Epithelial cell of proximal tubule (primary cell): ENCODE results near the gene CFAP141. TPM values are rescaled to one million over a fixed set of nuclear protein-coding genes. Genes with fewer than 3 reads are reported as not detected.

Experiments
- DNase-seq: peaks from one replicate; pipeline ENCODE4 v3.0.0-alpha.2; 2011; ENCODE audit warnings: low read depth
- H3K4me3 ChIP-seq: 2 replicates; pipeline ENCODE4 v1.5.1; 2011; ENCODE audit warnings: low read depth, mild to moderate bottlenecking, low read length
- CTCF ChIP-seq: conservative IDR thresholded peaks from 2 replicates; pipeline ENCODE4 v1.5.1; 2012; ENCODE audit warnings: low read depth, mild to moderate bottlenecking, low read length
- total RNA-seq: library from RNA; depleted of rRNA; stranded (reverse); fragments of >200 nt; gene quantifications from 2 replicates; pipeline ENCODE4 v1.2.3, GENCODE V29; 2015

CFAP141 gene
- total RNA-seq, 1 donor from 2014 or later: not detected

- no peak for TF ChIP-seq CTCF
- DNase-seq: no peak
- no peak overlapping the region for H3K4me3 ChIP-seq
Measured at GRCh38 chr1:154157520-154158306, 48.4 kb downstream of the CFAP141 start.

- no peak for DNase-seq
- H3K4me3 ChIP-seq: no peak overlapping the region
- TF ChIP-seq CTCF: no peak
Measured at GRCh38 chr1:154155251-154155650, 50.9 kb downstream of the CFAP141 start.

GRCh38 chr1:154154534-154155191, 51.5 kb downstream of the CFAP141 start, which contains the start of gene NUP210L:
Gene NUP210L (minus strand): TSS chr1:154155073.
- no peak for DNase-seq
- no peak within 1 kb of the TSS for H3K4me3 ChIP-seq
- TF ChIP-seq CTCF: no peak

GRCh38 chr1:154154053-154154452, 52.1 kb downstream of the CFAP141 start:
- DNase-seq: no peak
- no peak for TF ChIP-seq CTCF
- H3K4me3 ChIP-seq: no peak overlapping the region

- DNase-seq: no peak
- no peak for TF ChIP-seq CTCF
- H3K4me3 ChIP-seq: no peak overlapping the region
Measured at GRCh38 chr1:154151311-154151710, 54.8 kb downstream of the CFAP141 start.

Other genes with a start within 250 kb of the CFAP141 start
- 20.2 and 24.6 TPM in 2 replicates for gene CRTC2, start 247.7 kb downstream of the CFAP141 start, total RNA-seq
- 107 and 145 TPM in 2 replicates for gene SLC39A1, start 242.8 kb downstream of the CFAP141 start, total RNA-seq
- 10.7 and 15.3 TPM in 2 replicates for gene CREB3L4, start 238.4 kb downstream of the CFAP141 start, total RNA-seq
- 170 and 314 TPM in 2 replicates for gene JTB, start 228.7 kb downstream of the CFAP141 start, total RNA-seq
- gene RAB13, start 220.0 kb downstream of the CFAP141 start, total RNA-seq: 30.5 and 41.9 TPM in 2 replicates
- gene RPS27, start 215.6 kb downstream of the CFAP141 start, total RNA-seq: 1,876 and 2,488 TPM in 2 replicates
- not detected in 2 replicates for gene NUP210L, start 51.3 kb downstream of the CFAP141 start, total RNA-seq
- 569 and 700 TPM in 2 replicates for gene TPM3, start 14.2 kb downstream of the CFAP141 start, total RNA-seq
- gene UBAP2L, start 14.6 kb upstream of the CFAP141 start, total RNA-seq: 56.4 and 74.7 TPM in 2 replicates
- 86.1 and 149 TPM in 2 replicates for gene HAX1, start 66.3 kb upstream of the CFAP141 start, total RNA-seq
- gene AQP10, start 114.8 kb upstream of the CFAP141 start, total RNA-seq: not detected in 2 replicates
- 26.6 and 30.6 TPM in 2 replicates for gene ATP8B2, start 119.2 kb upstream of the CFAP141 start, total RNA-seq
- gene IL6R, start 199.0 kb upstream of the CFAP141 start, total RNA-seq: 9.5 and 14.5 TPM in 2 replicates